Measurements from ENCODE around the gene RAB28. TPM values are rescaled to one million over a fixed set of nuclear protein-coding genes. Genes with fewer than 3 reads are reported as not detected.

The RAB28 gene
- total RNA-seq, 1 experiment from 2014 or later: 19.8 TPM

DNA sequence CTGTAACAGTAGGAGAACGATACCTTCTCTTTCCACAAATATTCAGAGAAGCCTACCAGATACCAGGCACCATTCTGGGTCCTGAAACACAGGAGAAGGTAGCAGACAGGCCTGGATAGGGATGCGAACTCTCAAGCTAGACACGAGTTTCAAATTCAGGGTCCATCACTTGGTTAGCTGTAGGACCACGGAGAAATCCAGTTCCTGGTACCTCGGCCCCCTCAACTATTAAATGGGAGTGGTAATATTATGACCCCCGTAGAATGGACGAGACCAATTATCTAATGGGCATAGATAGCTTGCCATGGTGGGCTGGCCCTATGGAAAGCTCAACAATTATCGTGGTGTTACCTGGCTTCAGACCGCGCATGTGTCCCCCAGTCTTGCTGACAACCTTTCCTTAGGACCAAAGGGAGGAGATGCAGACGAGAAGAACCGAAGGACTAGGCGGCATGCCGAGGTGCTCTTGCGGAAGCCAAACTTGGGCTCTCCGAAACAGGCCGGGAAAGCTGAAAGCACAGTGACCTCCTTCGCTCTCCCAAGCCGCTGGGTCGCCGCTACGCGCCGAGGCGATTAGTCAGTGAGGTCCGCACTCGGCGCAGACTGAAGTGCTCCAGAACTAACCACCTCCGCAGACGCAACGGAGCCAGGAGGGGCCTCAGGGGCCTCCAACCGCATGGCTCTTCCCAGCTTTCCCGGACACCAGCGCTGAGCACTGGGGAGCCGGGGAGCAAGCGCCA lies 40.5 kb upstream of the RAB28 start:
- peaks cover 11 to 13% (median 12%) of the 10 kb centered on the region in 3 experiments for H3K36me3 Mint-ChIP-seq (ENCODE audit: insufficient read depth in 1 of 3, low read depth in 3 of 3)
- Histone ChIP-seq H4K20me1 (ENCODE audit: control insufficient read depth, insufficient read depth, insufficient read length) (no peaks in the 10 kb centered on the region), H2BK5ac (ENCODE audit: insufficient read length, low read length) (no peak overlapping the region), H3K27me3 (ENCODE audit: insufficient read depth, low read length) (peaks cover 83% of the 10 kb centered on the region), H2BK20ac (ENCODE audit: low read depth, low read length, poor library complexity, severe bottlenecking) (no peak overlapping the region), H3K9me3 (ENCODE audit: control insufficient read depth, low read depth, low read length) (peaks cover 8% of the 10 kb centered on the region), H3K9ac (ENCODE audit: extremely low read depth, insufficient read length, low read length) (no peak overlapping the region), H4K8ac (replicated peaks; ENCODE audit: insufficient read length, low read depth, low read length) (no peak overlapping the region), H3K56ac (ENCODE audit: insufficient read length, low read depth, low read length) (no peak overlapping the region), H3K23ac (ENCODE audit: insufficient read length, low read depth, low read length) (no peak overlapping the region), H3K79me2 (ENCODE audit: insufficient read depth, low read length) (no peaks in the 10 kb centered on the region), H2BK120ac (ENCODE audit: low read depth, low read length, poor library complexity, severe bottlenecking) (no peak overlapping the region), H3K27ac (ENCODE audit: insufficient read length, low read depth, low read length) (no peak overlapping the region), H3K4me1 (ENCODE audit: insufficient read depth, low read length) (no peaks in the 10 kb centered on the region; the same call in 1 of the 2 replicates), H3K4ac (ENCODE audit: low read depth, low read length) (no peak overlapping the region), H3K18ac (ENCODE audit: insufficient read length, low read depth, low read length) (no peak overlapping the region), H4K5ac (ENCODE audit: insufficient read length, low read depth, low read length) (no peak overlapping the region), H3K14ac (ENCODE audit: insufficient read depth, low read length) (no peak overlapping the region), H3K79me1 (ENCODE audit: insufficient read depth, low read depth, low read length, poor library complexity, severe bottlenecking) (no peaks in the 10 kb centered on the region), H3K4me2 (ENCODE audit: insufficient read depth, insufficient read length, low read length) (peak overlapping the region; percentile 3), H4K91ac (ENCODE audit: insufficient read length, low read depth, low read length) (no peak overlapping the region), H3T11ph (ENCODE audit: low read length) (no peak overlapping the region), H2BK15ac (ENCODE audit: low read depth, low read length) (no peak overlapping the region), H2AK5ac (ENCODE audit: insufficient read length, low read length) (no peak overlapping the region), H2AFZ (ENCODE audit: low read length) (no peak overlapping the region), H2BK12ac (ENCODE audit: insufficient read length, low read depth, low read length) (no peak overlapping the region), H3K23me2 (ENCODE audit: insufficient read length, low read depth, low read length, poor library complexity, severe bottlenecking) (peaks cover 7% of the 10 kb centered on the region)
- no peak for DNase-seq
- H3K4me1 Mint-ChIP-seq: peaks cover 17 to 26% of the 10 kb centered on the region in 2 experiments
- H3K27ac Mint-ChIP-seq: no peak overlapping the region
- peaks cover 88% of the 10 kb centered on the region for H3K27me3 Mint-ChIP-seq (ENCODE audit: low read depth)
- no CpG with 5 or more reads among the region's 36 CpGs for WGBS (ENCODE audit: extremely low coverage, insufficient read length, low lambda C conversion rate)
- H3K4me3 Mint-ChIP-seq: peak overlapping the region in 1 of 2 experiments; percentile 68; a peak in 1 of 5 replicates
- TF ChIP-seq, protein P1, sequence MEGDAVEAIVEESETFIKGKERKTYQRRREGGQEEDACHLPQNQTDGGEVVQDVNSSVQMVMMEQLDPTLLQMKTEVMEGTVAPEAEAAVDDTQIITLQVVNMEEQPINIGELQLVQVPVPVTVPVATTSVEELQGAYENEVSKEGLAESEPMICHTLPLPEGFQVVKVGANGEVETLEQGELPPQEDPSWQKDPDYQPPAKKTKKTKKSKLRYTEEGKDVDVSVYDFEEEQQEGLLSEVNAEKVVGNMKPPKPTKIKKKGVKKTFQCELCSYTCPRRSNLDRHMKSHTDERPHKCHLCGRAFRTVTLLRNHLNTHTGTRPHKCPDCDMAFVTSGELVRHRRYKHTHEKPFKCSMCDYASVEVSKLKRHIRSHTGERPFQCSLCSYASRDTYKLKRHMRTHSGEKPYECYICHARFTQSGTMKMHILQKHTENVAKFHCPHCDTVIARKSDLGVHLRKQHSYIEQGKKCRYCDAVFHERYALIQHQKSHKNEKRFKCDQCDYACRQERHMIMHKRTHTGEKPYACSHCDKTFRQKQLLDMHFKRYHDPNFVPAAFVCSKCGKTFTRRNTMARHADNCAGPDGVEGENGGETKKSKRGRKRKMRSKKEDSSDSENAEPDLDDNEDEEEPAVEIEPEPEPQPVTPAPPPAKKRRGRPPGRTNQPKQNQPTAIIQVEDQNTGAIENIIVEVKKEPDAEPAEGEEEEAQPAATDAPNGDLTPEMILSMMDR (conservative IDR thresholded peaks at IDR 0.05): no peak
- peaks cover 10 to 15% of the 10 kb centered on the region in 2 experiments for H3K9me3 Mint-ChIP-seq
